Activated CD4-positive, CD25-positive, alpha-beta regulatory T cell treated with anti-CD3 and anti-CD28 coated beads, Interleukin-2, amount 50 U/mL, for 24 hours (primary cell): ENCODE data around the gene CCDC30.
"Not testable (repeated sequence)": the region's sequence is repeated elsewhere in the genome, so short reads cannot be mapped to it uniquely, and the experiment has no call there.

Source experiments
- ATAC-seq, 2 donors: fragments of 150-1000 bp; cut with Tn5 transposase; one replicate each; pipeline ENCODE4 v1.10.0; 2021; ENCODE audit warnings: mild to moderate bottlenecking in 1 of 2, moderate library complexity in 1 of 2

Gene CCDC30

GRCh38 chr1:42533101-42533863, 70.2 kb downstream of the CCDC30 start:
- ATAC-seq = no peak

- ATAC-seq = no peak
Observed at GRCh38 chr1:42541104-42541503, 78.0 kb downstream of the CCDC30 start.

- ATAC-seq = no peak
Observed at GRCh38 chr1:42551180-42551579, 88.1 kb downstream of the CCDC30 start.

GRCh38 chr1:42551590-42551989, 88.5 kb downstream of the CCDC30 start:
- ATAC-seq = no peak

- no peak for ATAC-seq
Observed at GRCh38 chr1:42552636-42553035, 89.5 kb downstream of the CCDC30 start.

GRCh38 chr1:42557230-42557851, 94.3 kb downstream of the CCDC30 start:
- no peak for ATAC-seq

GRCh38 chr1:42567038-42567437, 104.0 kb downstream of the CCDC30 start:
- ATAC-seq = no peak

- no peak for ATAC-seq
Observed at GRCh38 chr1:42576935-42577334, 113.8 kb downstream of the CCDC30 start.

- ATAC-seq = no peak
Observed at GRCh38 chr1:42586016-42586415, 122.9 kb downstream of the CCDC30 start.

- ATAC-seq = no peak
Observed at GRCh38 chr1:42587753-42588152, 124.7 kb downstream of the CCDC30 start.

GRCh38 chr1:42592811-42593210, 129.7 kb downstream of the CCDC30 start:
- no peak for ATAC-seq

GRCh38 chr1:42593486-42594100, 130.5 kb downstream of the CCDC30 start:
- ATAC-seq = no peak

- ATAC-seq = no peak
Observed at GRCh38 chr1:42601472-42601871, 138.4 kb downstream of the CCDC30 start.

- ATAC-seq = no peak
Observed at GRCh38 chr1:42613803-42614131, 150.7 kb downstream of the CCDC30 start.

- no peak for ATAC-seq
Observed at GRCh38 chr1:42618866-42619265, 155.8 kb downstream of the CCDC30 start.

GRCh38 chr1:42620307-42620706, 157.2 kb downstream of the CCDC30 start:
- ATAC-seq = no peak

- ATAC-seq = not testable (repeated sequence)
Observed at GRCh38 chr1:42621180-42621579, 158.1 kb downstream of the CCDC30 start.

- not testable (repeated sequence) for ATAC-seq
Observed at GRCh38 chr1:42627205-42627604, 164.1 kb downstream of the CCDC30 start.

GRCh38 chr1:42639116-42639515, 176.0 kb downstream of the CCDC30 start:
- ATAC-seq = no peak

GRCh38 chr1:42646056-42646455, 183.0 kb downstream of the CCDC30 start:
- ATAC-seq = no peak

- no peak for ATAC-seq
Observed at GRCh38 chr1:42657201-42657600, 194.1 kb downstream of the CCDC30 start.

GRCh38 chr1:42657981-42658876, 195.1 kb downstream of the CCDC30 start, which contains the start of gene PPIH:
PPIH (plus strand) TSS chr1:42658423; CDS start chr1:42658447, 24 bp downstream.
- ATAC-seq = peak; percentile 97 to 98

GRCh38 chr1:42658877-42659337, 195.8 kb downstream of the CCDC30 start:
- peak in 1 of 2 donors; percentile 0 for ATAC-seq
